Measurements from ENCODE around the gene CNOT4.
"Not testable (repeated sequence)": the region's sequence is repeated elsewhere in the genome, so short reads cannot be mapped to it uniquely, and the experiment has no call there.

CNOT4 gene

GRCh38 chr7:135328053-135328452 lies 181.8 kb downstream of the CNOT4 start:
- H3K4me1 ChIP-seq (ENCODE audit: control insufficient read depth, insufficient read depth, low read length, poor library complexity, severe bottlenecking), result no peaks in the 10 kb centered on the region
- H3K9me3 ChIP-seq (ENCODE audit: control insufficient read depth, low read length), result no peaks in the 10 kb centered on the region
- no peaks in the 10 kb centered on the region for H3K36me3 ChIP-seq (ENCODE audit: control insufficient read depth, insufficient read depth, low read length)
- H3K27me3 ChIP-seq (replicated peaks; ENCODE audit: control insufficient read depth, insufficient read depth, low read length, poor library complexity, severe bottlenecking), result no peaks in the 10 kb centered on the region
- DNase-seq, result no peak
- no peak overlapping the region for H3K4me3 ChIP-seq (ENCODE audit: insufficient read depth, low read depth, low read length, poor library complexity, severe bottlenecking)
- H3K27ac ChIP-seq (ENCODE audit: insufficient read depth, low read length, poor library complexity, severe bottlenecking), result no peak overlapping the region

GRCh38 chr7:135327458-135327857 lies 182.4 kb downstream of the CNOT4 start:
- H3K36me3 ChIP-seq (ENCODE audit: control insufficient read depth, insufficient read depth, low read length), result no peaks in the 10 kb centered on the region
- H3K27me3 ChIP-seq (replicated peaks; ENCODE audit: control insufficient read depth, insufficient read depth, low read length, poor library complexity, severe bottlenecking), result no peaks in the 10 kb centered on the region
- no peaks in the 10 kb centered on the region for H3K9me3 ChIP-seq (ENCODE audit: control insufficient read depth, low read length)
- no peak overlapping the region for H3K27ac ChIP-seq (ENCODE audit: insufficient read depth, low read length, poor library complexity, severe bottlenecking)
- DNase-seq, result no peak
- no peak overlapping the region for H3K4me3 ChIP-seq (ENCODE audit: insufficient read depth, low read depth, low read length, poor library complexity, severe bottlenecking)
- H3K4me1 ChIP-seq (ENCODE audit: control insufficient read depth, insufficient read depth, low read length, poor library complexity, severe bottlenecking), result no peaks in the 10 kb centered on the region

- no peak for DNase-seq
- no peaks in the 10 kb centered on the region for H3K27me3 ChIP-seq (replicated peaks; ENCODE audit: control insufficient read depth, insufficient read depth, low read length, poor library complexity, severe bottlenecking)
- H3K4me1 ChIP-seq (ENCODE audit: control insufficient read depth, insufficient read depth, low read length, poor library complexity, severe bottlenecking), result no peaks in the 10 kb centered on the region
- no peak overlapping the region for H3K4me3 ChIP-seq (ENCODE audit: insufficient read depth, low read depth, low read length, poor library complexity, severe bottlenecking)
- no peak overlapping the region for H3K27ac ChIP-seq (ENCODE audit: insufficient read depth, low read length, poor library complexity, severe bottlenecking)
- H3K36me3 ChIP-seq (ENCODE audit: control insufficient read depth, insufficient read depth, low read length), result no peaks in the 10 kb centered on the region
- H3K9me3 ChIP-seq (ENCODE audit: control insufficient read depth, low read length), result no peaks in the 10 kb centered on the region
These were observed 183.1 kb downstream of the CNOT4 start for GRCh38 chr7:135326636-135327280.

- Histone ChIP-seq H3K36me3 (ENCODE audit: control insufficient read depth, insufficient read depth, low read length) (no peaks in the 10 kb centered on the region), H3K4me3 (ENCODE audit: insufficient read depth, low read depth, low read length, poor library complexity, severe bottlenecking) (no peak overlapping the region), H3K27me3 (replicated peaks; ENCODE audit: control insufficient read depth, insufficient read depth, low read length, poor library complexity, severe bottlenecking) (no peaks in the 10 kb centered on the region), H3K9me3 (ENCODE audit: control insufficient read depth, low read length) (no peaks in the 10 kb centered on the region), H3K4me1 (ENCODE audit: control insufficient read depth, insufficient read depth, low read length, poor library complexity, severe bottlenecking) (no peaks in the 10 kb centered on the region), H3K27ac (ENCODE audit: insufficient read depth, low read length, poor library complexity, severe bottlenecking) (no peak overlapping the region)
- DNase-seq, result no peak
These were observed 187.1 kb downstream of the CNOT4 start for GRCh38 chr7:135322571-135323340.

- no peaks in the 10 kb centered on the region for H3K36me3 ChIP-seq (ENCODE audit: control insufficient read depth, insufficient read depth, low read length)
- H3K4me1 ChIP-seq (ENCODE audit: control insufficient read depth, insufficient read depth, low read length, poor library complexity, severe bottlenecking), result no peaks in the 10 kb centered on the region
- H3K4me3 ChIP-seq (ENCODE audit: insufficient read depth, low read depth, low read length, poor library complexity, severe bottlenecking), result no peak overlapping the region
- DNase-seq, result no peak
- no peaks in the 10 kb centered on the region for H3K27me3 ChIP-seq (replicated peaks; ENCODE audit: control insufficient read depth, insufficient read depth, low read length, poor library complexity, severe bottlenecking)
- H3K27ac ChIP-seq (ENCODE audit: insufficient read depth, low read length, poor library complexity, severe bottlenecking), result no peak overlapping the region
- H3K9me3 ChIP-seq (ENCODE audit: control insufficient read depth, low read length), result no peaks in the 10 kb centered on the region
These were observed 188.3 kb downstream of the CNOT4 start for GRCh38 chr7:135321556-135321955.

- H3K4me1 ChIP-seq (ENCODE audit: control insufficient read depth, insufficient read depth, low read length, poor library complexity, severe bottlenecking); H3K27me3 ChIP-seq (replicated peaks; ENCODE audit: control insufficient read depth, insufficient read depth, low read length, poor library complexity, severe bottlenecking); H3K27ac ChIP-seq (ENCODE audit: insufficient read depth, low read length, poor library complexity, severe bottlenecking): not testable (repeated sequence)
These were observed 188.9 kb downstream of the CNOT4 start for GRCh38 chr7:135320953-135321352.

GRCh38 chr7:135320268-135320667 lies 189.6 kb downstream of the CNOT4 start:
- no peak for DNase-seq
- no peak overlapping the region for H3K27ac ChIP-seq (ENCODE audit: insufficient read depth, low read length, poor library complexity, severe bottlenecking)
- no peaks in the 10 kb centered on the region for H3K4me1 ChIP-seq (ENCODE audit: control insufficient read depth, insufficient read depth, low read length, poor library complexity, severe bottlenecking)
- no peaks in the 10 kb centered on the region for H3K9me3 ChIP-seq (ENCODE audit: control insufficient read depth, low read length)
- no peak overlapping the region for H3K4me3 ChIP-seq (ENCODE audit: insufficient read depth, low read depth, low read length, poor library complexity, severe bottlenecking)
- H3K36me3 ChIP-seq (ENCODE audit: control insufficient read depth, insufficient read depth, low read length), result no peaks in the 10 kb centered on the region
- no peaks in the 10 kb centered on the region for H3K27me3 ChIP-seq (replicated peaks; ENCODE audit: control insufficient read depth, insufficient read depth, low read length, poor library complexity, severe bottlenecking)

More at GRCh38 chr7:135320953-135321352, 188.9 kb downstream of the CNOT4 start:
- not testable (repeated sequence) for H3K4me3 ChIP-seq (ENCODE audit: insufficient read depth, low read depth, low read length, poor library complexity, severe bottlenecking); H3K36me3 ChIP-seq (ENCODE audit: control insufficient read depth, insufficient read depth, low read length); H3K9me3 ChIP-seq (ENCODE audit: control insufficient read depth, low read length); DNase-seq

GRCh38 chr7:135317676-135318325 lies 192.1 kb downstream of the CNOT4 start:
- Histone ChIP-seq H3K27me3 (replicated peaks; ENCODE audit: control insufficient read depth, insufficient read depth, low read length, poor library complexity, severe bottlenecking) (no peaks in the 10 kb centered on the region), H3K27ac (ENCODE audit: insufficient read depth, low read length, poor library complexity, severe bottlenecking) (no peak overlapping the region), H3K4me1 (ENCODE audit: control insufficient read depth, insufficient read depth, low read length, poor library complexity, severe bottlenecking) (no peaks in the 10 kb centered on the region), H3K36me3 (ENCODE audit: control insufficient read depth, insufficient read depth, low read length) (no peaks in the 10 kb centered on the region), H3K9me3 (ENCODE audit: control insufficient read depth, low read length) (no peaks in the 10 kb centered on the region), H3K4me3 (ENCODE audit: insufficient read depth, low read depth, low read length, poor library complexity, severe bottlenecking) (no peak overlapping the region)
- DNase-seq, result no peak

GRCh38 chr7:135316648-135317313 lies 193.1 kb downstream of the CNOT4 start:
- H3K36me3 ChIP-seq (ENCODE audit: control insufficient read depth, insufficient read depth, low read length), result no peaks in the 10 kb centered on the region
- DNase-seq, result no peak
- H3K27me3 ChIP-seq (replicated peaks; ENCODE audit: control insufficient read depth, insufficient read depth, low read length, poor library complexity, severe bottlenecking), result no peaks in the 10 kb centered on the region

More at GRCh38 chr7:135316648-135317313, 193.1 kb downstream of the CNOT4 start:
- no peak overlapping the region for H3K27ac ChIP-seq (ENCODE audit: insufficient read depth, low read length, poor library complexity, severe bottlenecking)
- H3K4me3 ChIP-seq (ENCODE audit: insufficient read depth, low read depth, low read length, poor library complexity, severe bottlenecking), result no peak overlapping the region
- no peaks in the 10 kb centered on the region for H3K9me3 ChIP-seq (ENCODE audit: control insufficient read depth, low read length)
- H3K4me1 ChIP-seq (ENCODE audit: control insufficient read depth, insufficient read depth, low read length, poor library complexity, severe bottlenecking), result no peaks in the 10 kb centered on the region
